Measurements from ENCODE around the gene TRAF3IP3.
A peak's percentile ranks its signal among the peaks of the same experiment; 100 is the strongest.

The TRAF3IP3 gene

GRCh38 chr1:209741193-209741592 lies 14.7 kb upstream of the TRAF3IP3 start:
- no peak for DNase-seq

- no peak for DNase-seq
These were observed 14.0 kb upstream of the TRAF3IP3 start for GRCh38 chr1:209741889-209742288.

GRCh38 chr1:209742409-209743144 lies 13.3 kb upstream of the TRAF3IP3 start:
- DNase-seq: no peak

- DNase-seq: no peak
These were observed 12.7 kb upstream of the TRAF3IP3 start for GRCh38 chr1:209743145-209743482.

- no peak for DNase-seq
These were observed 9.2 kb upstream of the TRAF3IP3 start for GRCh38 chr1:209746451-209747165.

GRCh38 chr1:209747580-209748262 lies 8.1 kb upstream of the TRAF3IP3 start:
- peak; percentile 21 for DNase-seq

- no peak for DNase-seq
These were observed 7.2 kb upstream of the TRAF3IP3 start for GRCh38 chr1:209748620-209749019.

- no peak for DNase-seq
These were observed 6.6 kb upstream of the TRAF3IP3 start for GRCh38 chr1:209749205-209749604.

- no peak for DNase-seq
These were observed 6.1 kb upstream of the TRAF3IP3 start for GRCh38 chr1:209749670-209750323.

- DNase-seq: no peak
These were observed 4.1 kb upstream of the TRAF3IP3 start for GRCh38 chr1:209751627-209752231.

- no peak for DNase-seq
These were observed 3.0 kb upstream of the TRAF3IP3 start for GRCh38 chr1:209752890-209753289.

GRCh38 chr1:209755256-209755655 lies 597 bp upstream of the TRAF3IP3 start:
- no peak for DNase-seq

GRCh38 chr1:209756615-209757445 lies 977 bp downstream of the TRAF3IP3 start:
- DNase-seq: no peak

GRCh38 chr1:209758400-209758799 lies 2.5 kb downstream of the TRAF3IP3 start:
- DNase-seq: no peak

GRCh38 chr1:209759829-209760359 lies 4.0 kb downstream of the TRAF3IP3 start:
- no peak for DNase-seq

GRCh38 chr1:209761011-209761635 lies 5.3 kb downstream of the TRAF3IP3 start:
- no peak for DNase-seq

- no peak for DNase-seq
These were observed 10.2 kb downstream of the TRAF3IP3 start for GRCh38 chr1:209766051-209766450.

- DNase-seq: no peak
These were observed 11.2 kb downstream of the TRAF3IP3 start for GRCh38 chr1:209767096-209767495.

- DNase-seq: no peak
These were observed 11.9 kb downstream of the TRAF3IP3 start for GRCh38 chr1:209767706-209768105.

- no peak for DNase-seq
These were observed 12.5 kb downstream of the TRAF3IP3 start for GRCh38 chr1:209768354-209768774.

GRCh38 chr1:209769171-209769904 lies 13.5 kb downstream of the TRAF3IP3 start:
- no peak for DNase-seq

Measured in NCI-H2081 treated with DMSO at 0.1 percent for 48 hours (cell line).